Esophagus muscularis mucosa (tissue), 4 donors: ENCODE results near the gene CLIC3. TPM values are rescaled to one million over a fixed set of nuclear protein-coding genes. Genes with fewer than 3 reads are reported as not detected.
"Not testable (repeated sequence)": the region's sequence is repeated elsewhere in the genome, so short reads cannot be mapped to it uniquely, and the experiment has no call there.

Source experiments
- DNase-seq: peaks from one replicate; pipeline ENCODE4 v3.0.0-alpha.2; 2017; ENCODE audit errors: extremely low spot score
- H3K27ac ChIP-seq, 4 donors: fragments of 200-600 bp; sonication (generic); replicated peaks in 1 of 4; 1 replicate in 3 of 4; 2 replicates in 1 of 4; pipeline ENCODE4 v1.5.1; 2016 to 2019; ENCODE audit warnings: mild to moderate bottlenecking in 1 of 4
- H3K27me3 ChIP-seq, 4 donors: fragments of 200-600 bp; sonication (generic); one replicate each; pipeline versions ENCODE4 v1.5.1 to v1.6.0; 2016 to 2019
- H3K36me3 ChIP-seq, 4 donors: fragments of 200-600 bp; sonication (generic); one replicate each; pipeline ENCODE4 v1.5.1; 2016 to 2019
- H3K4me1 ChIP-seq, 4 donors: fragments of 200-600 bp; sonication (generic); one replicate each; pipeline ENCODE4 v1.5.1; 2016 to 2019
- H3K4me3 ChIP-seq, 4 donors: fragments of 200-600 bp; sonication (generic); 1 replicate in 2 of 4; 2 replicates in 2 of 4; pipeline ENCODE4 v1.5.1; 2016 to 2019; ENCODE audit warnings: mild to moderate bottlenecking in 4 of 4, moderate library complexity in 1 of 4
- H3K9me3 ChIP-seq, 4 donors: fragments of 200-600 bp; sonication (generic); 1 replicate in 3 of 4; 2 replicates in 1 of 4; pipeline ENCODE4 v1.5.1; 2016 to 2019
- EP300 ChIP-seq: sonication (generic); formaldehyde crosslinking; IDR thresholded peaks from one replicate; pipeline ENCODE4 v1.6.1; 2017; ENCODE audit warnings: antibody characterized with exemption
- POLR2A ChIP-seq: fragments of 450-650 bp; IDR thresholded peaks from one replicate; pipeline ENCODE4 v1.6.1; 2017; ENCODE audit warnings: antibody characterized with exemption, moderate library complexity, mild to moderate bottlenecking, low read depth
- POLR2AphosphoS5 ChIP-seq, 2 donors: sonication (generic); formaldehyde crosslinking; IDR thresholded peaks; one replicate each; pipeline ENCODE4 v1.6.1; 2017; ENCODE audit warnings: antibody characterized with exemption in 2 of 2
- WGBS: methylation state at CpG from one replicate; pipeline ENCODE4 v1.1.5; 2018; 5-methylcytosine and 5-hydroxymethylcytosine counted together
- intact Hi-C: fragments of 100-400 bp; cut with DNase I; formaldehyde crosslinking; loops from one replicate; pipeline ENCODE4 v1.15.1; 2023
- total RNA-seq, 4 donors: library from RNA; depleted of rRNA; stranded (reverse); fragments of >200 nt; gene quantifications; one replicate each; pipeline versions ENCODE4 v1.1.0 to v1.2.1, GENCODE V29; 2016
- TF ChIP-seq, protein P1 (sequence below), 3 experiments: fragments of 200-600 bp in 2 of 3; fragments of 450-650 bp in 1 of 3; sonication (generic) in 2 of 3; IDR thresholded peaks; one replicate each; pipeline ENCODE4 v1.5.1; 2017 to 2019; ENCODE audit warnings: antibody characterized with exemption in 3 of 3, mild to moderate bottlenecking in 2 of 3, moderate library complexity in 1 of 3

CLIC3 gene
- total RNA-seq, 4 donors from 2014 or later: 1.4 to 2.5 TPM; not detected in 2

DNA sequence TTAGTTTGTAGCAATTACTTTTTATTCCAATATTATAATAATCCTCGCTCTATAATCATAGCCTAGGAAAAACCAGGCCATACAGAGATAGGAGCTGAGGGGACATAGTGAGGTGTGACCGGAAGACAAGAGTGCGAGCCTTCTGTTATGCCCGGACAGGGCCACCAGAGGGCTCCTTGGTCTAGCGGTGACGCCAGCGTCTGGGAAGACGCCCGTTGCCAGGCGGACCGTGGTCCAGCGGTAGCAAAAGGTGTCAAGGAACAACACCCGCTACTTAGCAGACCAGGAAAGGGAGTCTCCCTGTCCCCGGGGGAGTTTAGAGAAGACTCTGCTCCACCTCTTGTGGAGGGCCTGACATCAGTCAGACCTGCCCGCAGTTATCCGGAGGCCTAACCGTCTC lies 7.9 kb upstream of the CLIC3 start:
- Histone ChIP-seq H3K4me1 (peaks cover 0 to 12% (median 6%) of the 10 kb centered on the region in 4 donors), H3K36me3 (peaks cover 0 to 18% (median 12%) of the 10 kb centered on the region in 4 donors)
- intact Hi-C loops, DNase-seq, H3K27me3 ChIP-seq, H3K27ac ChIP-seq, H3K9me3 ChIP-seq, H3K4me3 ChIP-seq: not testable (repeated sequence)
- WGBS: 42% methylated on average over 16 of the region's 17 CpGs
- TF ChIP-seq, protein P1, sequence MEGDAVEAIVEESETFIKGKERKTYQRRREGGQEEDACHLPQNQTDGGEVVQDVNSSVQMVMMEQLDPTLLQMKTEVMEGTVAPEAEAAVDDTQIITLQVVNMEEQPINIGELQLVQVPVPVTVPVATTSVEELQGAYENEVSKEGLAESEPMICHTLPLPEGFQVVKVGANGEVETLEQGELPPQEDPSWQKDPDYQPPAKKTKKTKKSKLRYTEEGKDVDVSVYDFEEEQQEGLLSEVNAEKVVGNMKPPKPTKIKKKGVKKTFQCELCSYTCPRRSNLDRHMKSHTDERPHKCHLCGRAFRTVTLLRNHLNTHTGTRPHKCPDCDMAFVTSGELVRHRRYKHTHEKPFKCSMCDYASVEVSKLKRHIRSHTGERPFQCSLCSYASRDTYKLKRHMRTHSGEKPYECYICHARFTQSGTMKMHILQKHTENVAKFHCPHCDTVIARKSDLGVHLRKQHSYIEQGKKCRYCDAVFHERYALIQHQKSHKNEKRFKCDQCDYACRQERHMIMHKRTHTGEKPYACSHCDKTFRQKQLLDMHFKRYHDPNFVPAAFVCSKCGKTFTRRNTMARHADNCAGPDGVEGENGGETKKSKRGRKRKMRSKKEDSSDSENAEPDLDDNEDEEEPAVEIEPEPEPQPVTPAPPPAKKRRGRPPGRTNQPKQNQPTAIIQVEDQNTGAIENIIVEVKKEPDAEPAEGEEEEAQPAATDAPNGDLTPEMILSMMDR (IDR thresholded peaks at IDR 0.05): peak; percentile 17 to 50 (median 39)

DNA sequence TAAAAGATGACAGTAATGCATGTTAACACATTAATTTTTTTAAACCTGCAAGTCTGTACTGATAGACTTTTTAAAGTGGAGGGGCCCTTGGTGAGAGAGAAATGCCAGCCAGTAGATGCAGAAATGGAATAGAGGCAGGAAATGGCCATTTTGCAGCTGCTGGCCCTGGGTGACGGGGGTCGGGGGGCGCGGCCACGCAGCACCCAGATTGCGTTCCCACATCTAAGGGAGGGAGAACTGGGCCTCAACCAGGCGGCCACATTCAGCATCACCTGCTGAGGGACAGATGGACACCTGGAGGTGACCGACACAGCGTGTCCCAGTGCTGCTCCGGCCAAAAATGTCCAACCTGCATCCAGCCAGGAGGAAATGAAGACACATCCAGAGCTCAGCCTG lies 6.3 kb upstream of the CLIC3 start:
- WGBS: 83% methylated on average over 10 of the region's 10 CpGs
- Histone ChIP-seq H3K36me3 (peaks cover 0 to 2% (median 0%) of the 10 kb centered on the region in 4 donors), H3K4me3 (no peak overlapping the region), H3K27ac (no peak overlapping the region), H3K9me3 (peaks cover 0 to 3% (median 0%) of the 10 kb centered on the region in 4 donors), H3K4me1 (peaks cover 0 to 8% (median 4%) of the 10 kb centered on the region in 4 donors), H3K27me3 (peaks cover 0 to 11% (median 0%) of the 10 kb centered on the region in 4 donors)
- intact Hi-C loops: no loop called here
- TF ChIP-seq EP300: no peak
- TF ChIP-seq POLR2A: no peak
- no peak for TF ChIP-seq POLR2AphosphoS5 (IDR thresholded peaks at IDR 0.05)
- TF ChIP-seq, protein P1 (IDR thresholded peaks at IDR 0.05): no peak
- DNase-seq: no peak

DNA sequence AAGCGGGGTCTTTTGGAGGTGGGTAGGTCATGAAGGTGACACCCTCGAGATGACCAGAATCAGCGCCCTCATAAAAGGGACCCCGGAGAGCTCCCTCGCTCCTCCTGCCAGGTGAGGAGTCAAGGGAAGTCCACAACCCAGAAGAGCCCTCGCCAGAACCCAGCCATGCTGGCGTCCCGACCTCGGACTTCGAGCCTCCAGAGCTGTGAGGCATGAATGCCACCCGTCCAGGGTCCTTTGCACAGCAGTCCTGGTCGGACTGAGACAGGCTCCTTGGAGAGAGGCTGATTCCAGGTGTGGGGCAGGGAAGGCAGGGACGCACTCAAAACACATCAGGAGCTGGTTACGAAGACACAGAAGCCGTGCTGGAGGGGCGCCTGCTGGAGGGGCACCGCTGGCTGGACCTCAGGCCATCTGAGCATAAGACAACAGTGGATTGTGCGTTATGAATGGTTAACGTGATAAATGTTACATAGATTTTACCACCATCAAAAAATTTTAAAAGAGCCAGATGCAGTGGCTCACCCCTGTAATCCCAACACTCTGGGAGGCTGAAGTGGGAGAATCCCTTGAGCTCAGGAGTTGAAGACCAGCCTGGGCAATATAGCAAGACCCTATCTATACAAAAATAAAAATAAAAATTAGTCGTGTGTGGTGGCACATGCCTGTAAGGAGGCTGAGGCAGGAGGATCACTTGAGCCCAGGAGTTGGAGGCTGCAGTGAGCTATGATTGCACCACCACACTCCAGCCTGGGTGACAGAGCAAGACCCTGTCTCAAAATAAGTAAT lies 5.7 kb upstream of the CLIC3 start:
- no peaks in the 10 kb centered on the region for H3K36me3 ChIP-seq
- TF ChIP-seq, protein P1 (IDR thresholded peaks at IDR 0.05): no peak
- TF ChIP-seq POLR2AphosphoS5 (IDR thresholded peaks at IDR 0.05) (no peak), POLR2A (no peak), EP300 (no peak)
- H3K4me1 ChIP-seq: peaks cover 0 to 4% (median 2%) of the 10 kb centered on the region in 4 donors
- peaks cover 0 to 17% (median under 1%) of the 10 kb centered on the region in 4 donors for H3K27me3 ChIP-seq
- DNase-seq: no peak
- H3K4me3 ChIP-seq: no peak overlapping the region
- intact Hi-C loops: no loop called here
- H3K9me3 ChIP-seq: peaks cover 0 to 3% (median 0%) of the 10 kb centered on the region in 4 donors
- 85% methylated on average over 20 of the region's 20 CpGs for whole genome bisulfite sequencing
- no peak overlapping the region for H3K27ac ChIP-seq

DNA sequence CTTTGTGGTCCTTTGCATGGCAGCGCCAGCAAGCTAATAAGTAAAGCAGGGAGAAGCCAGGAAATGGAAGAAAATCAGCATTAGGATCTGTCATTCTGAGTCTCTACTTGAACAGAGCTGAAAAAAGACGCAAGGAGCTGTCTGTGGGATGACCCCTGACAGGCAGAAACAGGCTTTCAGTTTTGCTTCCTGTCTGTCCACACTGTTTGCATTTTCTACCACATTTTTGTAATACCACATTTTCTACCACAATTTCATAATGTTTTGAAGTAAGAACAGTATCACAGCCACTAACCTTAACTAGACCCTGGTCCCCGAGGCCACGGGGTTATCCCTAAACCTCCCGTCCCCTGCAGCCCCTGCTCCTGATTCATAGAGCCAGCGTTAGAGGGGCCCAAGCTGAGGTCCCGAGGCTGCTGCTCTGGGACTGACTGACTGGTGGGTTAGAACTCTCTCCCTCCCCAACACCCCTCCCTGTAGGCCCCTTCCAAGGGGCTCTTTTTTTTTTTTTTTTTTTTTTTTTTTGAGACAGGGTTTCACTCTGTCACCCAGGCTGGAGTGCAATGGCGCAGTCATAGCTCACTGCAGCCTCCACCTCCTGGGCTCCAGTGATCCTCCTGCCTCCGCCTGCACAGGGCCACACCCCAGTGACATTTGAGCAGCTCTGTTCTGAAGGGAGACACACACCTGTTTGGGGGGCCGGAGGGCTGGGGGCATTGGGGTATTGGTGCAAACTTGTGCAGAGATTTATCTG lies 4.0 kb upstream of the CLIC3 start:
- intact Hi-C loops: no loop called here
- TF ChIP-seq, protein P1 (IDR thresholded peaks at IDR 0.05): no peak
- TF ChIP-seq EP300: no peak
- no peak for TF ChIP-seq POLR2AphosphoS5 (IDR thresholded peaks at IDR 0.05)
- no peak for TF ChIP-seq POLR2A
- Histone ChIP-seq H3K27me3 (peaks cover 0 to 34% (median 8%) of the 10 kb centered on the region in 4 donors), H3K4me1 (peaks cover 14 to 19% (median 17%) of the 10 kb centered on the region in 4 donors), H3K36me3 (no peaks in the 10 kb centered on the region), H3K9me3 (peaks cover 0 to 3% (median 0%) of the 10 kb centered on the region in 4 donors), H3K27ac (no peak overlapping the region), H3K4me3 (no peak overlapping the region)
- DNase-seq: no peak
- WGBS: 72% methylated on average over 10 of the region's 10 CpGs
